ENCODE measurements around the gene KBTBD3.

GRCh38 chr11:106088896-106089295 lies 11.7 kb upstream of the KBTBD3 start:
- TF ChIP-seq POLR2A (IDR thresholded peaks at IDR 0.05; ENCODE audit: low read length): no peak
- no peak for TF ChIP-seq GATA1 (IDR thresholded peaks at IDR 0.05; ENCODE audit: low read depth, low read length)
